Measurements from ENCODE around the gene BCL2L13. TPM values are rescaled to one million over a fixed set of nuclear protein-coding genes. Genes with fewer than 3 reads are reported as not detected.
A peak's percentile ranks its signal among the peaks of the same experiment; 100 is the strongest.
"Not testable (repeated sequence)": the region's sequence is repeated elsewhere in the genome, so short reads cannot be mapped to it uniquely, and the experiment has no call there.

The BCL2L13 gene
- total RNA-seq, 2 donors from 2014 or later = 64.7 to 67.9 TPM

DNA sequence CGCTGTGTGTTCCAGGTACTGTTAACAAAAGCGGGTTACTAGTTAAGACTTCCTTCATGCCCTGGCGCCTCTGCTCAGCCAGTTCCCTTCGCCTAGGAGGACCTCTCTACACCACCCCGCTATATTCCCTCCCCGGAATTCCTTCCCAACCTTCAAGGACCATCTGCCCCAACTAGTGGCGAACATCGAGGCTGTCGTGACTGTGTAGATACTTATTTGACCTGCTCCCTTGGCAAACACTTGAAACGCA is 450 bp upstream of the BCL2L13 start:
- 1% methylated on average over 10 of the region's 10 CpGs for WGBS
- no peaks in the 10 kb centered on the region for H3K9me3 ChIP-seq
- H3K36me3 ChIP-seq = no peaks in the 10 kb centered on the region
- peak overlapping the region; percentile 98 to 99 for H3K27ac ChIP-seq
- peak; percentile 49 for DNase-seq (ENCODE audit: low spot score)
- TF ChIP-seq POLR2A (IDR thresholded peaks at IDR 0.05) = no peak
- TF ChIP-seq POLR2AphosphoS5 (IDR thresholded peaks at IDR 0.05) = no peak
- TF ChIP-seq CTCF (IDR thresholded peaks at IDR 0.05) = no peak
- peaks cover 7% of the 10 kb centered on the region for H3K4me1 ChIP-seq (replicated peaks)
- H3K27me3 ChIP-seq (replicated peaks; ENCODE audit: insufficient read depth) = no peaks in the 10 kb centered on the region
- peak overlapping the region; percentile 68 to 89 for H3K4me3 ChIP-seq
- intact Hi-C loops (cut with DNase I) = loop anchor here (1.0 kb wide), 1 partner anchor 9 kb away; no protein-coding TSS in a partner anchor

DNA sequence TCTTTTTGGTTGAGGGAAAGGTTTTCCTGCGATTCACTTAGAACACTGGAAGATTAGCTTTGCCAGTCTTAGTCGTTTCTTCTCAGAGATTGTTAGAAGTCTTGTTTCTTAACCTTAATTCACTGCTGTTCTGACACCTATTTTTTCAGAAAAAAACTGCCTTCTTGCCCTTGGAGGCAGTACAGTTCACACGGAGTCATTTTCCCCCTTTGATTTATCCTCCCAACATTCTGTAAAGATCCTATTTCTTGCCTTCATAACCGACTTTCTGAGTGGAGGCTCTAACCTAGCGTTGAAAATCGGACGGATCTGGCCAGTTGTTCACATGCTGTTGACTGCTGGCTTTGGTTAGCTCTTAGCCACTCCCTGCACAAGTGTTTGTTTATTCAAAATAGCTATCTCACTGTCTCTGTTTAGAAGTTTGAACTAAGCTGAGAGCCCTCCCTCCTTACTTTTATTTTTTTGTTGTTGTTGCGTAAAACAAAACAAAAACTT is 737 bp downstream of the BCL2L13 start:
- peak; percentile 57 for DNase-seq (ENCODE audit: low spot score)
- TF ChIP-seq POLR2AphosphoS5 (IDR thresholded peaks at IDR 0.05) (peak; percentile 60), CTCF (IDR thresholded peaks at IDR 0.05) (no peak), POLR2A (IDR thresholded peaks at IDR 0.05) (peak; percentile 48)
- no peaks in the 10 kb centered on the region for H3K36me3 ChIP-seq
- no peaks in the 10 kb centered on the region for H3K9me3 ChIP-seq
- H3K4me3 ChIP-seq = peak overlapping the region; percentile 68 to 89
- intact Hi-C loops (cut with DNase I) = no loop called here
- WGBS = 4% methylated on average over 8 of the region's 8 CpGs
- peak overlapping the region; percentile 98 to 99 for H3K27ac ChIP-seq
- H3K27me3 ChIP-seq (replicated peaks; ENCODE audit: insufficient read depth) = no peaks in the 10 kb centered on the region
- H3K4me1 ChIP-seq (replicated peaks) = peaks cover 7% of the 10 kb centered on the region

DNA sequence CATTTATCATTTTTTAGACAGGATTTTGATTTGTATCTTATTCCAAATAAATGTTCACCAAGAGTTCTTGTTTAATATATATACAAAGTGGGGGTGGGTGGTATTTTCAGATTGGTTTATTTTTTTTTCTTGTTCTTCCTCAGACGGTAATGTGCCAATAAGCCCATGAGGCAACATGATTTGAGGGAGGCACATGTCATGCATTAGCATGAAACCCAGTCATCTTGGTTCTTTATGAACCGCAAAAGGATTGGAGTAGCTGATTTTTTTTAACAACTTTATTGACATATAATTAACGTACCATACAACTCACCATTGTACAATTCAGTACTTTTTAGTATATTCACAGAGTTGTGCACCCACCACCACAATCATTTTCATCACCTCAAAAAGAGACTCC is 2.7 kb downstream of the BCL2L13 start:
- peaks cover 7% of the 10 kb centered on the region for H3K4me1 ChIP-seq (replicated peaks)

DNA sequence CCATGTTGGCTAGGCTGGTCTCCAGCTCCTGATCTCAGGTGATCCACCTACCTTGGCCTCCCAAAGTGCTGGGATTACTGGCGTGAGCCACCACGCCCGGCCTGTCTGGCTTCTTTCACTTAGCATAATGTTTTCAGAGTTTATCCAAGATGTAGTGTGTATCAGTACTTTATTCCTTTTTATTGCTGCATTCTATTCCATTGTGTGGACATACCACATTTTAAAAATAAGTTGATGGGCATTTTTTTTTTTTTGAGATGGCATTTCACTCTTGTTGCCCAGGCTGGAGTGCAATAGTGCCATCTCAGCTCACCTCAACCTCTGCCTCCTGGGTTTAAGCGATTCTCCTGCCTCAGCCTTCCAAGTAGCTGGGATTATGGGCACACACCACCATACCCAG is 3.8 kb downstream of the BCL2L13 start:
- H3K27ac ChIP-seq; H3K9me3 ChIP-seq; intact Hi-C loops (cut with DNase I); H3K27me3 ChIP-seq (replicated peaks; ENCODE audit: insufficient read depth); DNase-seq (ENCODE audit: low spot score); H3K4me1 ChIP-seq (replicated peaks); H3K4me3 ChIP-seq; H3K36me3 ChIP-seq: not testable (repeated sequence)
- 85% methylated on average over 4 of the region's 4 CpGs for WGBS

More for the DNA sequence above, 2.7 kb downstream of the BCL2L13 start:
- Histone ChIP-seq H3K4me3 (no peak overlapping the region), H3K27me3 (replicated peaks; ENCODE audit: insufficient read depth) (no peaks in the 10 kb centered on the region), H3K9me3 (no peaks in the 10 kb centered on the region), H3K27ac (no peak overlapping the region), H3K36me3 (no peaks in the 10 kb centered on the region)
- 54% methylated on average over 3 of the region's 3 CpGs for WGBS
- intact Hi-C loops (cut with DNase I) = no loop called here
- no peak for DNase-seq (ENCODE audit: low spot score)
- TF ChIP-seq POLR2AphosphoS5 (IDR thresholded peaks at IDR 0.05) (no peak), CTCF (IDR thresholded peaks at IDR 0.05) (no peak), POLR2A (IDR thresholded peaks at IDR 0.05) (no peak)

GRCh38 chr22:17647452-17647851 is 8.9 kb downstream of the BCL2L13 start:
- 65% methylated on average over 5 of the region's 5 CpGs for WGBS
- intact Hi-C loops (cut with DNase I) = no loop called here

More at GRCh38 chr22:17647452-17647851, 8.9 kb downstream of the BCL2L13 start:
- Histone ChIP-seq H3K4me3 (no peak overlapping the region), H3K27me3 (replicated peaks; ENCODE audit: insufficient read depth) (no peaks in the 10 kb centered on the region), H3K4me1 (replicated peaks) (no peaks in the 10 kb centered on the region), H3K36me3 (no peaks in the 10 kb centered on the region), H3K27ac (no peak overlapping the region), H3K9me3 (no peaks in the 10 kb centered on the region)
- peak; percentile 70 for TF ChIP-seq POLR2AphosphoS5 (IDR thresholded peaks at IDR 0.05)
- TF ChIP-seq CTCF (IDR thresholded peaks at IDR 0.05) = no peak
- no peak for TF ChIP-seq POLR2A (IDR thresholded peaks at IDR 0.05)
- peak; percentile 19 for DNase-seq (ENCODE audit: low spot score)
